GM18508 (cell line): ENCODE data around the gene ZC3H18.
"Not testable (repeated sequence)": the region's sequence is repeated elsewhere in the genome, so short reads cannot be mapped to it uniquely, and the experiment has no call there.

Experiments used
- ATAC-seq: cut with Tn5 transposase; IDR thresholded peaks from one replicate; pipeline ENCODE4 v1.9.1; 2021; ENCODE audit warnings: moderate number of reproducible peaks; ENCODE audit not compliant: insufficient read depth, unreplicated experiment

ZC3H18 gene

DNA sequence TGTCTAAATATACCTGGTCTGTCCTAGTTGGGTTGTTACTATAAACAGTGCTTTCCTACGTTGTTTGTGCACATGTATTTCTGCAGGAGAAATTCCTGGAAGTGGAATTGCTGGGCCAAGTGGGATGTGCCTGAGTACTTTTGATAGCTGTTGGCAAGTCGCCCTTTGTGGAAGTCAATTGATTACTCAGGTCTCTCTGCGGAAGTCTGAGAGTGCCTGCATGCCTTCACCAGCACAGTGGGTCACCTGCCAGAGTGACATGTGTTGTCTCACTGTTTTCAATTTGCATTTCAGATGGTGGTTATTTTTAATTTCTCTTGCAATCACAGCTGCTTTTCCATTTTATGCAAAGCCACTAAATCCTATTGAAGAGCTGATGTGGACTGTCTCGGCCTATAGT is 94.9 kb downstream of the ZC3H18 start:
- no peak for ATAC-seq

DNA sequence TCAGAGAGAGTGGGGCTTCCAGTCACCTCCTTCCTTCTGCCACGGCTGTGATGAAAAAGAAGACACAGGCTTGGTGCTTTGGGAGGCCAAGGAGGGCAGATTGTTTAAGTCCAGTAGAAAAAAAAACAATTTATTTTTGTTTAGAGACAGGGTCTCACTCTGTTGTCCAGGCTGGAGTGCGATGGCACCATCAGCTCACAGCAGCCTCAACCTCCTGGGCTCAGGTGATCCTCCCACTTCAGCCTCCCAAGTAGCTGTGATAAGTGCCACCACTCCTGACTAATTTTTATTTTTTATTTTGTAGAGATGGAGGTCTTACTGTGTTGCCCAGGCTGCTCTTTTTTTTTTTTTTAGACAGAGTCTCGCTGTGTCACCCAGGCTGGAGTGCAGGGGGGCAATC is 95.4 kb downstream of the ZC3H18 start:
- no peak for ATAC-seq

GRCh38 chr16:88667461-88667860 is 97.3 kb downstream of the ZC3H18 start:
- ATAC-seq: no peak

- ATAC-seq: not testable (repeated sequence)
These were observed 99.3 kb downstream of the ZC3H18 start for GRCh38 chr16:88669493-88669892.

- ATAC-seq: no peak
These were observed 99.8 kb downstream of the ZC3H18 start for GRCh38 chr16:88669980-88670379.

DNA sequence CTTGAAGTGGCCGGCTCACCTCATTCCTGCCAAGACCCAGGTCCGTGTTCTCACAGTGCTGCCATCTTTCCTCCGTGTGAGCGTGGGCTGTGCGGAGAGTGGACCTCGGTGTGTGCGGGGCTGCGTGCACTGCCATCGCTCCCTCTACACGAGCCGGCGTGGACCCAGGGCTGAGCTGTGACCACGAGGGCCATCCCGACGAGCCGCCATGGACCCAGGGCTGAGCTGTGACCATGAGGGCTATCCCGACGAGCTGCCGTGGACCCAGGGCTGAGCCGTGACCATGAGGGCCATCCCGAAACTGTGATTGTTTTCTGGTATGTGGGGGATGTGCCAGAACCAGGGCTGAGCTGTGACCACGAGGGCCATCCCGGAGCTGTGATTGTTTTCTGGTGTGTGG is 101.6 kb downstream of the ZC3H18 start:
- ATAC-seq: no peak

DNA sequence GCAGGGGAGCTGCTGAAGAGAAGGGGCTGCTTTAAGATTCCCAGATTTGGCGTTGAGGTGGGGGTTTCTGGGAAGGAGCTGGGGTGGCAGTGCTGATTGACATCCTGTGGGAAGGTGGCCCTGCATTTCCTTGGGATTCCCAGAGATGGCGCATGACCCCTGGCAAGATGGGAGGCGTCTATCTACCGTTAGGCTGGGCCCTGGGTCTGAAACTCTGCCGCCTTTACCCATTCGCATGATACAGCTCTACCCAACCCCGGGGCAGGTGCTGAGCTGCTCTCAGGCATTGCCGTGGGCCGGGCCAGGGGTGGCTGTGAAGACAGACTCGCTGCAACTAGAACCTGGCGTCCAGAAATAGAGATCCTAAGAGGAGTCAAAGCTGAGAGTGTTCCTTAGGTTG is 102.6 kb downstream of the ZC3H18 start:
- no peak for ATAC-seq

- ATAC-seq: no peak
These were observed 103.6 kb downstream of the ZC3H18 start for GRCh38 chr16:88673716-88674379.

- no peak for ATAC-seq
These were observed 106.5 kb downstream of the ZC3H18 start for GRCh38 chr16:88676502-88677242.

DNA sequence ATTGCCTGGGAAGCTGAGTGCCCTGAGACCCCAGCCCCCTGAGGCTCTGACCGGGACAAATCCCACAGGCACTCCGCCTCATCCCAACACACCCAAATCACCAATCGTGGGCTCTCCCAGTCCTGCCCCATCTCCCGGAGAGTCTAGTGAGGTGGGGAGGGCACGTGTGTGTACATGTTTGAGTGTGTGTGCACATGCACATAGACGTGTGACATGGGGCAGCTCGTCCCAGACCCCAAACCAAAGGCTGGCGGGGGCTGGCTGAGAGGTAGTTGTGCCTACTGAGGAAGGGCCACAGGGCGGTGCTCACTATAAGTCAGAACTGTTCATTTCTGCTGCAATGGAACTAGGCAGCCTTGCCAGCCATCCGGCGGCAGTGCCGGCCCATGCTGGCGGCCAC is 107.5 kb downstream of the ZC3H18 start:
- no peak for ATAC-seq

DNA sequence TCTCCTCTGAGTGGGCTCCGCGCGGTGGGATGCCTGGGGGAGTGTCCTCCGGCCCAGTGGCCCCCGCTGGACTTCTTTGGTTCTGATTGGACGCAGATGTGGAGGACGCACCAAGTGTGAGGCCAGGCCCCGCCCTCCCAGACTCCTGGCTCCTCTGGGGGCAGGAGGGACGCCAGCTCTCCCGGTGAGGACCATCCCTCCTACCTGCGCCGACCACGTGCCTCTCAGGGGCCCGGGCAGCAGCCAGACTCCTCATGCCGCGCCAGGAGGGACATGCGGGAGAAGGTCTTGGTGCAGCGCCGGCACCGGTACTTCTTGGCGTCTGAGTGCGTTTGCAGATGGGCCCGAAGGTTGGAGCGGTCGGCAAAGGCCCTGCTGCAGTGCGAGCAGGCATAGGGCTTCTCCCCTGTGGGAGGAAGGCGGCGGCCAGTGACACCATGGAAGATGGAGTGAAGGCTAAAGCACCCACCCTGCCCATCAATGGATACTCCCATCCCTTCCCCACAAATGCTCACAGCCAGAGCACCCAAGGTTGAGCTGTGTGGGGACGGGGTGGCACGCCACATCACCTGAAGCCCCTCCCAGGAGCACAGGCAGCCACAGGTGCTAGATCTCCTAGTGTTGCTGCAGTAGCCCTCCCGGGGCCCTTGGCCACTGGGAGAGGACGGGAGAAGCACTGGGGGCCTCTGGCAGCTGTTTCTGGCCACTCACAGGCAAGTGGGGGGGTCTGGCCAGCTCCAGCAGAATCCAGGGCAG is 108.2 kb downstream of the ZC3H18 start:
- ATAC-seq: no peak

DNA sequence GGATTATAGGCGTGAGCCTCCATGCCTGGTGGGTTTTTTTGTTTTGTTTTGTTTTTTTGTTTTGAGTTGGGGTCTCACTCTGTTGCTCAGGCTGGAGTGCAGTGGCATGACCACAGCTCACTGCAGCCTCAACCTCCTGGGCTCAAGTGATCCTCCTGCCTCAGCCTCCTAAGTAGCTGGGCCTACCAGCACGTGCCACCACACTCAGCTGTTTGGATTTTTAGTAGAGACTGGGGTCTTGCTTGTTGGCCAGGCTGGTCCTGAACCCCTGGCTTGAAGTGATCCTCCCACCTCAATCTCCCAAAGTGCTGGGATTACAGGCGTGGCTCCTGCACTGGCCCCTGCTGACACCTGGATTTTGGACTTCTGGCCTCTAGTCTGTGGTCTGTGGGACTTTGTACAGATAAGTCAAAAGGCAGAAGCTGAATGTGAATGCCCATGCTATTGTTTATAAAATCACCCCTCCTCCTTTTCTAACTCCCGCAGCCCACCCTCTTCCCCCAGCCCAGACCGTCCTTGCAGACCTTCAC is 110.4 kb downstream of the ZC3H18 start:
- ATAC-seq: no peak

- ATAC-seq: no peak
These were observed 111.0 kb downstream of the ZC3H18 start for GRCh38 chr16:88681084-88681680.
